HFF-Myc (cell line): ENCODE measurements around the gene STRA6.
A peak's percentile ranks its signal among the peaks of the same experiment; 100 is the strongest.

ENCODE experiments used
- DNase-seq: peaks from one replicate; pipeline ENCODE4 v3.0.0-alpha.2; 2011; ENCODE audit warnings: low read depth; ENCODE audit errors: extremely low read depth
- H3K4me3 ChIP-seq: replicated peaks from 2 replicates; pipeline ENCODE4 v1.5.1; 2011; ENCODE audit warnings: low read depth, mild to moderate bottlenecking, control low read depth, low read length
- CTCF ChIP-seq: IDR thresholded peaks from 2 replicates; pipeline ENCODE4 v1.5.1; 2012; ENCODE audit warnings: mild to moderate bottlenecking, low read depth, low read length, control low read depth; ENCODE audit errors: missing control alignments

The STRA6 gene

GRCh38 chr15:74243431-74243830, 40.8 kb upstream of the STRA6 start:
- no peak overlapping the region for H3K4me3 ChIP-seq
- no peak for TF ChIP-seq CTCF
- no peak for DNase-seq

GRCh38 chr15:74242441-74243185, 40.0 kb upstream of the STRA6 start:
- H3K4me3 ChIP-seq: no peak overlapping the region
- DNase-seq: no peak
- TF ChIP-seq CTCF: no peak

GRCh38 chr15:74240897-74241614, 38.5 kb upstream of the STRA6 start:
- no peak for TF ChIP-seq CTCF
- H3K4me3 ChIP-seq: no peak overlapping the region
- no peak for DNase-seq

GRCh38 chr15:74240002-74240568, 37.5 kb upstream of the STRA6 start:
- TF ChIP-seq CTCF: peak; percentile 53
- no peak overlapping the region for H3K4me3 ChIP-seq
- DNase-seq: peak; percentile 66

GRCh38 chr15:74239051-74239705, 36.6 kb upstream of the STRA6 start:
- no peak overlapping the region for H3K4me3 ChIP-seq
- DNase-seq: no peak
- no peak for TF ChIP-seq CTCF

GRCh38 chr15:74235962-74236361, 33.4 kb upstream of the STRA6 start, which contains the start of gene CCDC33:
Gene CCDC33 (plus strand): TSS chr15:74236326. CDS start chr15:74236720, 394 bp downstream.
- no peak for DNase-seq
- no peak for TF ChIP-seq CTCF
- no peak within 1 kb of the TSS for H3K4me3 ChIP-seq
